HG02623 (cell line): ENCODE data around the gene DMRT3.
"Not testable (repeated sequence)": the region's sequence is repeated elsewhere in the genome, so short reads cannot be mapped to it uniquely, and the experiment has no call there.

Experiments
- ATAC-seq: cut with Tn5 transposase; IDR thresholded peaks from one replicate; pipeline ENCODE4 v1.9.1; 2021; ENCODE audit warnings: moderate library complexity; ENCODE audit not compliant: unreplicated experiment

DMRT3 gene

DNA sequence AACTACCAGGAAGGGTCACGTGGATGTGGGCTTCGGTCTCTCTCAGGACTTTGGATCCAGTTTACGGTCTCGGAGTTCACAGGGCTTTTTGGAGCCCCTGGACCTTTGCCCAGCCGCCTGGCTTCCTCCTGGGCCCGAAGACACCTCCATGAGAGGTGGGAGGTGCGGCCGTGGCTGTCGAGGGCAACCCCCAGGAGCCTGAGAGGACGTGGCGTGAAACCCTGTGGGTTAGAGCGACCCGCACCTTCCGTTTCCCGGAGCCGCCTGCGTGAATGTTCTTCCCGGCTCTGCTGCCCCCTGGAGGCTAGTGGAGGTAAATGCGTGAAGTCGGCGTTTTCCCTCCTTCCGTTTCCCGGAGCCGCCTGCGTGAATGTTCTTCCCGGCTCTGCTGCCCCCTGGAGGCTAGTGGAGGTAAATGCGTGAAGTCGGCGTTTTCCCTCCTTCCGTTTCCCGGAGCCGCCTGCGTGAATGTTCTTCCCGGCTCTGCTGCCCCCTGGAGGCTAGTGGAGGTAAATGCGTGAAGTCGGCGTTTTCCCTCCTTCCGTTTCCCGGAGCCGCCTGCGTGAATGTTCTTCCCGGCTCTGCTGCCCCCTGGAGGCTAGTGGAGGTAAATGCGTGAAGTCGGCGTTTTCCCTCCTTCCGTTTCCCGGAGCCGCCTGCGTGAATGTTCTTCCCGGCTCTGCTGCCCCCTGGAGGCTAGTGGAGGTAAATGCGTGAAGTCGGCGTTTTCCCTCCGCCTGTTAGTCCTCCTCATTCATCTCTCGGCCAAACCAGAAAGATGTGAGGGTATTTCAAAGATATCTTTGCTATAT is 22.1 kb downstream of the DMRT3 start:
- ATAC-seq = not testable (repeated sequence)

DNA sequence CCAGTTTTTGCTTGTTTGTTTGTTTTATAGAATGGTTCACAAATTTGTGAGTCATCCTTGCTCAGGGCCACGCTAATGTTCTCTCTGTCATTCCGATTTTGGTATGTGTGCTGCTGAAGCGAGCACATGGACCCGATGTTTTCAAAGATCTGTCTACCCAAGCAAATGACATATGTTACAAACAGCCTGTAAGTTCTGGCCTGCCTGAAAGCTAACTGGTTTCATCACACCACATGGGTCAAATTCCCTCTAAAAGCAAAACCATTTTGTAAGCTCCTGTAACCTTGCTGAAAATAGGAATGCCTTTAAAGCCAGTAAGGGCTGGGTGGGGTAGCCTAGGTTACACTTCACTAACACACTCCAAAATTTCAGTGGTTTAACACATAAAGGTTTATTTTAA is 25.4 kb downstream of the DMRT3 start:
- ATAC-seq = no peak

DNA sequence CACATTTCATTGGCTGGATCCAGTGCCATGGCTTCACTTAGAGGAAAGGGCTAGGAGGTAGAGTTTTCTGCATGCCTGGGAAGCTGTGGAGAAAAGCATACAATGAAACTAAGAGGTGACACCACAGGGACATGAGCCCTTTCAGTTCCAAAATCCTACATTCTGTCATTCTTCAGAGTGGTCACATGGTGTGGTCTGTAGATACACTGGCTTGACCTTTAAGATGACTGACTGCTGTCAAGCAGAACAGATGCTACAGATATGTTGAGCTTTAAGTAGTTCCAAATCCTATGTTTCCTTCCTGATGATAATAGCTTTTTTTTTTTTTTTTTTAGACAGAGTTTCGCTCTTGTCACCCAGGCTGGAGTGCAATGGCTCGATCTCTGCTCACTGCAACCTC is 26.2 kb downstream of the DMRT3 start:
- ATAC-seq = no peak

DNA sequence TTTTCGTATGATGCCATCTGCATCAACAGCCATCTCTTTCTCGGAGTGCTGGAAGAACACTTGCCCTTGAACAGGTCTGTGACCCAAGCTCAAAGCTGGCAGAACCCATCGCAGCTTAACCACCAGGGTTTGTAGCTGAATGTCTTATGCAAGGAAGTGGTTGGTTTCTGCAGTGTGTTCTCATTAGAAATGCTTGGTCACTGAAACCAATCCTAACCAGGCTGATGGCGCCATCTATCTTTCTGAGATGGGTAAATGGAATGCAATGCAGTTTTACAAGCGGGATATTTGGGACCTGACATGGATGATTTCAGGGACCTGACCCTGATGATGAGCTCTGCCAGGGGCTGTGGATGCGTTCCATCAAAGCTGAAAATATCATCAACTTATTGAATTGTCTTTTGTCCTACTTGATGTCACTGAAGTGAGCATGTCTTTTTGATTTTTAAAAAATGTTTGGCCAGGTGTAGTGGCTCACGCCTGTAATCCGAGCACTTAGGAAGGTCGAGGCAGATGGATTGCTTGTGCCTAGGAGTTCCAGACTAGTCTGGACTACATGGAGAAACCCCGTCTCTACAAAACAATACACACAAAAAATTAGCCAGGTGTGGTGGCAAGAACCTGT is 28.7 kb downstream of the DMRT3 start:
- ATAC-seq = no peak

DNA sequence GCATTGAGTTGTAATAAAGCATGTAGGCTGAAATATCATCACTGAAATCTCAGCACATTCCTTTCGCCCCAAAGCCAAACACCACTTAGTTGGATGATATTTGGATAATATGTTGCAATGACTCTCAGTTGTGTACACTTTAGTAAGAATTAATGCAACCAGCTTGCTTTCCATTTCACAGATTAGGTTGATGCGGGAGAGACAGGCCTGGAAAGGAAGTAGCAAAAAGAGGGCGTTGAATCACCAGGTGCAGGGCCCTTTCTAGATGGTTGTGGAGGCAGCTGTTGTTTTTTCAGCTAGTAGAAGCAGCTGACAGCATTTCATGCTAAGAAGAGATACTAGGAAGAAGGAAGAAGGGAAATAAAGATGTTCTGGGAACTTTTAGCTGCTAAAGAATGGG is 30.9 kb downstream of the DMRT3 start:
- ATAC-seq = no peak

DNA sequence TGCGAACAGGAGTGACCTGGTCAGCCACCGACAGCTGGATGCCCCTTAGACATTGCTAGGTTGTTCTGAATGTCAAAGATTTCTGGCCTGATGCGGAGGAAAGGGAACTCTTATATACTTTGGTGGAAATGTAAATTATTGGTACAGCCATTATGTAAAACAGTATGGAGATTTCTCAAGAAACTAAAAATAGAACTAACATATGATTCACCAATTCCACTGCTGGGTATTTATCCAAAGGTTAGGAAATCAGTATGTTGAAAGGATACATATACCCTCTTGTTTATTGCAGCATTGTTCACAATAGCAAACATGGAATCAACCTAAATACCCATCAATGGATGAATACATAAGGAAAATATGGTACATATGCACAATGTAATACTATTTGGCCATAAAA is 31.8 kb downstream of the DMRT3 start:
- ATAC-seq = no peak

DNA sequence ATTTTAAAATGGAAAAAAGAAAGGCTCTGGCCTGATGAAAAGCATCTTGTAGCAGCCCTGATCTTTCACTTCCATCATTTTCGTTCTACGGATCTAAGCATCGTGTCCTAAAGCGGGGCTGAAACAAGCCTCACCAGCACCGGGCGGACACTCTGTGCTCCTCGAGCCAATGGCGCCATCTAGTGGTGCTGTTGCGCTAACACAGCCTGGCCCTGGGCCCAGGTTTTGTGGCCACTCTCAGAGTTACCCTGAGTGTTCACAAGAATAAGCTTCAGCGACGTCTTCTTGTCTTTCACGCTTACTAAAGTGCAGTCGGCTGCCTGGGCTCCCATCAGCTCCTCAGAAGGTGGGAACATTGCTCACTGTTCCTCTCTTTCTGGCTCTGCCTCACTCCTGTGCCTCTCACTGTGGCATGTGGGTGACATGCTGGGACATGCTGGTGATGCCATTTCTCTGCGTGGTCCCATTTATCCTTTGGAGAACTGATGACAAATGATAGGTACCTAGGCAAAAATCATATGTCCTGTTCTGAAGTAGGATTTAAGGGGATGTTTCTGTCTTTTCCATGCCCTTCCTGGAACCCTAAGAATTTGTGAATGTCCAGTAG is 32.7 kb downstream of the DMRT3 start:
- ATAC-seq = peak; percentile 99

DNA sequence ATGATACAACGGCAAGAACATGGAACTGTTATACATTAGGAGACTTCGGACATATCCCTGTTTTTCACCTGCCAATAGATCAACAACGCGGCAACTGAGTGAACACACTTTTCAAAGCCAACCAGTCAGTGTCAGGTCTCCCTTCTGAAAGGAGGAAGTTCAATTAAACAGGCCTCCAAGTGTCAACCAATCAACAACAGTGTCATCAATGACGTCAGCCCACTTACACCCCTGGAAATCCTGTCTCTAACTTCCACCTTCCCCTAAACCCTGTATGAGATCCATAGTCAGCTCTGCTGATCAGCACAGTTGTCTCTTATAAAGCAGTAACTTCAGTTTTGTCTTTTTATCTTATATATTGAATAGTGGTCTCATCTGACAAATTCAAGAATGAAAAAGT is 36.6 kb downstream of the DMRT3 start:
- no peak for ATAC-seq

DNA sequence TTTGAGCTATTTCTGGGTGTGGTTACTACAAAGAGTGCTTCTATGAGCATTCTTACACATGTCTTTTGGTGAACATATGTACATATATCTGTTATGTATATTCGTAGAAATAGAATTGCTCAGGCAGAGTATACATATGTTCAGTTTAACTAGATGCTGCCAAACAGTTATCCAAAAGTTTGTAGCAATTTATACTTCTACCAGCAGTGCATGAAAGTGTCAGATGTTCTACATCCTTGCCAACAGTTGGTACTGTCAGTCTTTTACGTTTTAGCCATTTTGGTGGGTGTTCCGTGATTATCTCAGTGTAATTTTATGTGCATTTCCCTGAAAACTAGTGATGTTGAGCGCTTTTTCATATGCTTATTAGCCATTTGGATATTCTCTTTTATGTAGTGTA is 37.8 kb downstream of the DMRT3 start:
- ATAC-seq = no peak

DNA sequence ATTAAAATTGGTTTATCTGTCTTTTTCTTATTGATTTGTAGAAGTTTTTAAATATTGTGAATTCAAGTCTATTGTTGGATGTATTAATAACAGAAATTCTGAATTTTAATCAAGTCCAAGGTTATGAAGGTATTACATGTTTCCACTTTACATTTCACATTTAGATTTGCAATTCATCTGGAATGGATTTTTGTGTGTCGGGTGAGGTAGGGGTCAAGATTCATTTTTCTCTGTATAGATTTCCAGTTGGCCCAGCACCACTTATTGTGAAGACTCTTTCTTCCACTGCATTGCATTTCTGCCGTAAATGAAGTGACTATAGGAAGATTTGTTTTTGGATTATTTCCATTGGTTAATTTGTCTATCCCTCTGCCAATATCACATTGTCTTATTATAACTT is 38.2 kb downstream of the DMRT3 start:
- ATAC-seq = no peak

DNA sequence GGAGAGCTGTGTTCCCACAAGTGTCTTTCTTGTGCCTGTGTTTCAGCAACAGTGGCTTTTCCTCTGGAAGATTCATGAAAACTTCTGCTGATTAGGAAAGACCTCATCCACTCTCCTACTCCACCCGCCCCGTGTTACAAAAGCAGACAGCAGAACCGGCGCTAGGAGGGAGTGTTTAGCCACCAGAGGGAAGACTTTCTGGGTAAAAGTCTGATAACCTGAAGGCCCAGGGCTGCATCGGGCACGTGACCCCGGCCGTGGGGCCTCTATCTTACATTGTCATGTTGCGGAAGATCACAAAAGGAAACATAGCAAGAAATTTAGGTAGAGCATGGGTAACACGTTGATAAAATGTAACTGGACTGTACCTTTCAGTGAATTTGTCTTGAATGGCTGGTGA is 41.7 kb downstream of the DMRT3 start:
- ATAC-seq = no peak

DNA sequence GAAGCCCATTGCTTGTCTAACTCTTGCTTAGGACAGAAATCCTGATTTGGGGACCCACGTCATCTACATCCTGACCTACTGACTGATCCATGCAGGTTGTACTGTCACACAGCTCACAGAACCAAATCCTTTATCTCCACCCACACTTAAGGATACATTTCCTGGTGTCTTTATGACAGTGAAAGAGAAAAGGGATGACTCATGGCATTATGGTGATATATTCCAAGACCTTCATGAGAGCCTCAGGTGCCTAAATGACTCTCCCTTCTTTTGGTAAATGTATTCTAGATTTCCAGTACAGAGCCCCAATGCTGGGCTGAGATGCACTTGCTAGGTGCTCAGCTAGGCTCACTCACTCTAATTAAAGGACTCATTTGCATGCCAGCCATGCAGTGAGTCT is 47.7 kb downstream of the DMRT3 start:
- ATAC-seq = no peak

DNA sequence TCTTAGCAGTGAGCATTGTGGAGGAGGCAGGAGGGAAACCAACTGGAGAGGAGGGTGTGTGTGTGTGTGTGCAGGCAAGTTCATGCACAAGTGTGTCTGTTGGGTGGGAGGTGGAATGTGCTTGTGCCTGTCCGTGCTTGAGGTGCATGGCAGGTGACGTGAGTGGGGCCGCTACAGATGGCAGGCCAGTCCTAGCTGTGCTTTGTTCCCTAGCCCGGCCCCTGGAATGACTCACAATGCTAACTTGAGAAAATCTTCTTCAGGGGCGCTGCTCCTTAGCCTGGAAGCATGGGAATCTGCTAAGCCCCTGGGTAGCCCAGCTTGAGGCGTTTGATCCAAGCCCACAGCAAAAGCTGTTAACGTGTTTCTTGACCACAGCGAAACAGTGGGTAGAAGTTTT is 48.7 kb downstream of the DMRT3 start:
- no peak for ATAC-seq

DNA sequence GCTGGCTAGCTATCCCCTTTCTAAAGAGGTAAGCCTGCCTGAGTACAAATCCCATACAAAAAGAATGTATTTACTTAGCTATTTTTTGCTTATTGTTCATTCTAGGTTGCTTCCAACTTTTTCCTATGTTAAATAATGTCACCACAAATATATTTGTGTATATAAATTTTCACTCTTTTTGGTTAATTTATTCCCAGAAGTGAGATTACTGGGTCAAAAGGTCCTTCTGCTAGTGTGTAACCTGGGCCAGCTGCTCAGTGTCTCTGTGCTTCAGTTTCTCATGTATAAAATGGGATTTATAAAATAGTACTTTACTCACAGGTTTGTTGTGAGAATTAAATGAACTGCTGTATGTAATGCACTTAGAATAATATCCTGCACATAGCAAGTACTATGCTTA is 49.8 kb downstream of the DMRT3 start:
- no peak for ATAC-seq

DNA sequence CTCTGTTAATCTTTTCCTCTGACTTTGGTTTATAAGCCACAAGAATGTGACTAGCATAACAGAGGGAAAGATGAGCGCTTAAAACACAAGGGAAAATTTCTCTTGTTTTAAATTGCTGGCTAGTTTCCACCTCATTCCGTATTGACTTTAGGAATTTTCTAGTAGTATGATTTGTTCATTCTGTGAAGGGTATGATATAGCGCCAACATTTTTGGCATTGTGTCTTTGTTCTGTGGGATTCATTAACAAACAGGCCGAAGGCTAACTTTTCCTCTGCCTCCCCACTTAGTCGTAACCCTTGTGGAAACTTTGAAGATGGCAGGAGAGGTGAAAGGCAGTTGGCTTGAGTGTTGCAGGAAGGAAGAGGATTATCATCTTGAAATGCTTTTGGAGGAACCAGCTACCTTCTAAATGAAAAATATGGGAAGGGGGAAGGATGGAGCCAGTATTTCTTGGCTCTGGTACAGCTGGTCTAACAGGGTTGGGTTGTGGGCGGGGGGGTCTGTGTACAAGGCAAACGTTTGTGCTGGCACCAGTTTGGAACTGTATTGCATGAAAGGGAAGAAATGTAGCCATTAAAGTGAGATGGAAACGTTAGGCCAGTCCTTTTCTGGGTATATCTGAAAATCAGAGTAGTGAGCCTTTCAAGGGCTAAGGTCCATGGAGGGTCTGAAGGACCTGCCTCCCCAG is 52.2 kb downstream of the DMRT3 start:
- ATAC-seq = no peak

DNA sequence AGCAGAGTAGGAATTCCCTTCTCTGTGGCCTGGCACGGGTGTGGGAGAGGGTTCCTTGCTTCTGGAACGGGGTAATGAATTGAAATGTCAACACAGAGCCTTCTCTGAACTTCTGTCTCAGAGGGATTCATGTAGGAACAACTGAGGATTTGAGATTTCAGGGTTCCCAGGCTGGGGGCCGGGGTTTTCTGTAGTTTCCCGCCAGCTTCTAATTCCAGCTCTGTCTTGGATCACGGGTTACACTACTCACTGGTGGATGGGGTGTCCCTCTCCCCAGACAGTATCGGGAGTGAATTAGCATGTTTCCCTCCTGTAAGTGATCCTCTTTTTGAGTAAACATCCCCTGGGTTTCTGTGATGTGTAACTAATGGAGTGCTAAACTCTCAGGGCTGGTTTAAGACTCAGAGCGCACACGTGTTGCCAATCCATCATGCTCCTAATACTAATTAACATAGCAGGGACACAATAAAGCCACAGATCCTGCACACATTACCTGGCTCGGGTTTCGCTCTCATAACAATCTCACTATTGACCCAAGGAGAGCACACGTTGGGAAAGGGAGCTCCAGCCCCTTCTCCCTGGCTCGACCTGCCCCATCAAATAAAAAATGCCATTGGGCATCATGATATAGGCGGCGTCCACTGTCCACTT is 55.6 kb downstream of the DMRT3 start:
- no peak for ATAC-seq

DNA sequence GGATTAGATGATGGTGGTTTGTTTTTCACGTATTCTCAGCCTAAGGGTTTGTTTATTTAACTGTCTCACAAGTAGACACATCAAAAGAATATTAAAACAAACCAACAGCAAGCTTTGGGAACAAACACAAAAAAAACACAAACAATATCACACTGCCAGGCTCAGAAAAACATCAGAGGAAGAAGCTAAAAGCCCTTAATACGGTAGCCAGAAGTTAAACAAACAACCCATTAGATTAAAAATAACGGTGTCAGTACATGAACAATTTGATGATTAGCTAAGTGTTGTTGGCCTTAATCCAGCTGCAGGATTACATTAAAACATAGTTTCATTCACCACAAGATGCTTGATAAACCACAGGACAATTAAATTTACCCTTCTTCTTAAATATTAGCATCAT is 57.8 kb downstream of the DMRT3 start:
- no peak for ATAC-seq

DNA sequence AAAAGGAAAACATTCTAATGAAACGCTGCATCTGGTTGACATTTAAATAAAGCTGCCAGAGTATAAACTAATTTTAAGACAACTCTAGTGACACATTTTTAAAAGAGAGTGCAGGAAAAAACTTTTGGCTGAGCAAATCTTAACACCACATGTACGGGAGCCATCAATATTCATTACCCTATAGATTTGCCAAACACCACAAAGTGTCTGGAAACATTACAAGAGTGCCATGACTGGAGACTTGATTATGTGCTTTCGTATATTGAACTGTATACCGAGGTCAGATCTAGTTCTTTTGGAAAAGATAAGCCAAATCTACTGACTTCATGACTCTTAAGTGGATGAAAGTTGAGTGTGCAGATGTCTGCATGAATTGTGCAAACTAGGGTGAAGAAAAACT is 63.1 kb downstream of the DMRT3 start:
- ATAC-seq = no peak
